GM23338 (cell line): Measurements from ENCODE around the gene ZSCAN9. TPM values are rescaled to one million over a fixed set of nuclear protein-coding genes. Genes with fewer than 3 reads are reported as not detected.

ENCODE experiments used
- ATAC-seq: fragments of 200-7000 bp; cut with Tn5 transposase; 3 replicates; pipeline ENCODE4 v1.9.1; 2020
- DNase-seq: peaks from one replicate; pipeline ENCODE4 v3.0.0-alpha.2; 2015; ENCODE audit warnings: low spot score
- H2AFZ ChIP-seq: fragments of 200-600 bp; sonication (generic); 2 replicates; pipeline ENCODE4 v1.8.0; 2016; ENCODE audit warnings: antibody characterized with exemption, mild to moderate bottlenecking, moderate library complexity
- H3F3A ChIP-seq: fragments of 200-600 bp; sonication (generic); replicated peaks from 2 replicates; pipeline ENCODE4 v1.8.0; 2017; ENCODE audit warnings: antibody characterized with exemption, mixed run types, low read depth
- H3K27ac ChIP-seq: fragments of 200-600 bp; sonication (generic); 2 replicates; pipeline ENCODE4 v1.6.1; 2016; ENCODE audit warnings: low read depth
- H3K27me3 ChIP-seq: fragments of 200-600 bp; sonication (generic); 2 replicates; pipeline ENCODE4 v1.8.0; 2016; ENCODE audit warnings: mild to moderate bottlenecking, mixed run types, moderate library complexity; ENCODE audit not compliant: insufficient read depth
- H3K36me3 ChIP-seq: fragments of 200-600 bp; sonication (generic); 2 replicates; pipeline ENCODE4 v1.8.0; 2016; ENCODE audit warnings: mild to moderate bottlenecking; ENCODE audit not compliant: insufficient read depth
- H3K4me1 ChIP-seq: fragments of 200-600 bp; sonication (generic); 2 replicates; pipeline ENCODE4 v1.8.0; 2016; ENCODE audit warnings: mild to moderate bottlenecking, moderate library complexity; ENCODE audit not compliant: insufficient read depth
- H3K4me2 ChIP-seq: fragments of 200-600 bp; sonication (generic); 2 replicates; pipeline ENCODE4 v1.7.1; 2017; ENCODE audit warnings: mixed run types
- H3K4me3 ChIP-seq: fragments of 200-600 bp; sonication (generic); 2 replicates; pipeline ENCODE4 v1.6.1; 2016; ENCODE audit warnings: mixed run types
- H3K79me2 ChIP-seq: fragments of 200-600 bp; sonication (generic); replicated peaks from 2 replicates; pipeline ENCODE4 v1.8.0; 2017; ENCODE audit warnings: mild to moderate bottlenecking; ENCODE audit not compliant: insufficient read depth
- H3K9me2 ChIP-seq: fragments of 200-600 bp; sonication (generic); 2 replicates; pipeline ENCODE4 v1.8.0; 2017; ENCODE audit not compliant: insufficient read depth
- H4K20me1 ChIP-seq: fragments of 200-600 bp; sonication (generic); replicated peaks from 2 replicates; pipeline ENCODE4 v1.8.0; 2017; ENCODE audit warnings: mild to moderate bottlenecking; ENCODE audit not compliant: insufficient read depth
- H3K27ac Mint-ChIP-seq: 2 replicates; pipeline ENCODE4 v1.8.0; 2020; ENCODE audit warnings: inconsistent platforms, mild to moderate bottlenecking, moderate library complexity, mixed read lengths
- H3K27me3 Mint-ChIP-seq: 3 replicates; pipeline ENCODE4 v1.8.0; 2022; ENCODE audit warnings: low read depth, mild to moderate bottlenecking, moderate library complexity, mixed read lengths, inconsistent platforms; ENCODE audit not compliant: insufficient read depth, poor library complexity
- H3K36me3 Mint-ChIP-seq: 3 replicates; pipeline ENCODE4 v1.8.0; 2021; ENCODE audit warnings: low read depth, mild to moderate bottlenecking, inconsistent platforms, moderate library complexity, mixed read lengths
- H3K4me1 Mint-ChIP-seq: 3 replicates; pipeline ENCODE4 v1.8.0; 2020; ENCODE audit warnings: mild to moderate bottlenecking, inconsistent platforms, mixed read lengths
- H3K4me3 Mint-ChIP-seq: 3 replicates; pipeline ENCODE4 v1.8.0; 2021; ENCODE audit warnings: moderate library complexity, mild to moderate bottlenecking, inconsistent platforms, mixed read lengths
- H3K9me3 Mint-ChIP-seq: 3 replicates; pipeline ENCODE4 v1.8.0; 2020; ENCODE audit warnings: moderate library complexity, mild to moderate bottlenecking, inconsistent platforms, mixed read lengths
- CREB1 ChIP-seq: fragments of 250-450 bp; sonication (Bioruptor Pico); IDR thresholded peaks from 2 replicates; pipeline ENCODE4 v1.5.0; 2020; ENCODE audit warnings: low read depth, mild to moderate bottlenecking, moderate library complexity
- CTCF ChIP-seq, 2 experiments: fragments of 200-600 bp in 1 of 2; sonication (generic) in 1 of 2; conservative IDR thresholded peaks; 2 replicates each; pipeline versions ENCODE4 v1.5.1 to v1.6.1; 2016 to 2017; ENCODE audit warnings: antibody characterized with exemption in 2 of 2, low read depth in 2 of 2, mild to moderate bottlenecking in 2 of 2, moderate library complexity in 1 of 2
- ETS1 ChIP-seq: IDR thresholded peaks from 2 replicates; pipeline ENCODE4 v1.6.1; 2016; ENCODE audit warnings: antibody characterized with exemption
- EZH2phosphoT487 ChIP-seq: fragments of 200-600 bp; sonication (generic); IDR thresholded peaks from one replicate; pipeline ENCODE4 v1.8.1; 2018; ENCODE audit warnings: antibody characterized with exemption; ENCODE audit not compliant: unreplicated experiment
- REST ChIP-seq: IDR thresholded peaks from one replicate; pipeline ENCODE4 v1.6.1; 2018; ENCODE audit warnings: antibody characterized with exemption; ENCODE audit not compliant: unreplicated experiment
- ZNF114 ChIP-seq: fragments of 250-450 bp; sonication (Bioruptor Pico); IDR thresholded peaks from 2 replicates; pipeline ENCODE4 v1.5.0; 2020; ENCODE audit warnings: mild to moderate bottlenecking, moderate library complexity
- ZNF331 ChIP-seq: fragments of 250-450 bp; sonication (Bioruptor Pico); IDR thresholded peaks from 2 replicates; pipeline ENCODE4 v1.5.0; 2020; ENCODE audit warnings: low read depth, mild to moderate bottlenecking, moderate library complexity
- ZNF462 ChIP-seq: fragments of 250-450 bp; sonication (Bioruptor Pico); IDR thresholded peaks from 2 replicates; pipeline ENCODE4 v1.5.0; 2020; ENCODE audit warnings: mild to moderate bottlenecking, moderate library complexity
- polyA plus RNA-seq: library from polyadenylated mRNA; unstranded; fragments of >200 nt; fragmentation: Nextera tagmentation; extraction: Ambion mirVana; gene quantifications from 2 replicates; pipeline ENCODE4 v1.2.1, GENCODE V29; 2016
- total RNA-seq: library from RNA; depleted of rRNA; stranded (reverse); fragments of >200 nt; shearing (Covaris generic); gene quantifications from 2 replicates; pipeline ENCODE4 v1.2.3, GENCODE V29; 2014

Gene ZSCAN9
- total and polyA plus RNA-seq, 2 experiments from 2014 or later = 10.0 to 10.9 TPM

- TF ChIP-seq REST (no peak), ZNF114 (no peak), CTCF (conservative IDR thresholded peaks at IDR 0.05; ENCODE audit: low read depth in 2 of 2) (no peak), ZNF331 (CRISPR knock-in tag) (no peak)
Observed at GRCh38 chr6:28269492-28269891, 44.4 kb downstream of the ZSCAN9 start (continued).

- Histone ChIP-seq H3K4me3 (no peak overlapping the region), H4K20me1 (no peaks in the 10 kb centered on the region; the same call in 1 of the 2 replicates), H2AFZ (no peak overlapping the region), H3K4me2 (no peak overlapping the region), H3F3A (no peaks in the 10 kb centered on the region), H3K9me2 (no peaks in the 10 kb centered on the region), H3K27me3 (no peaks in the 10 kb centered on the region), H3K4me1 (no peaks in the 10 kb centered on the region), H3K79me2 (no peaks in the 10 kb centered on the region; the same call in 1 of the 2 replicates), H3K27ac (no peak overlapping the region), H3K36me3 (no peaks in the 10 kb centered on the region; the same call in 1 of the 2 replicates)
- peaks cover 32% of the 10 kb centered on the region for H3K36me3 Mint-ChIP-seq
- ATAC-seq = no peak
- no peaks in the 10 kb centered on the region for H3K4me1 Mint-ChIP-seq
- H3K27ac Mint-ChIP-seq = no peak overlapping the region
- H3K9me3 Mint-ChIP-seq = no peaks in the 10 kb centered on the region
- H3K4me3 Mint-ChIP-seq = no peak overlapping the region
- no peak for DNase-seq
- H3K27me3 Mint-ChIP-seq = no peaks in the 10 kb centered on the region
- TF ChIP-seq ZNF331 (CRISPR knock-in tag) (no peak), EZH2phosphoT487 (no peak), CREB1 (CRISPR knock-in tag) (no peak), REST (no peak), ZNF462 (CRISPR knock-in tag) (no peak), ETS1 (no peak)
Observed at GRCh38 chr6:28274888-28275287, 49.8 kb downstream of the ZSCAN9 start.
